ENCODE measurements around the gene TBC1D22A. TPM values are rescaled to one million over a fixed set of nuclear protein-coding genes. Genes with fewer than 3 reads are reported as not detected.

The TBC1D22A gene
- polyA plus RNA-seq, 1 donor from 2014 or later: 9.3 TPM

GRCh38 chr22:47015589-47016178, 253.2 kb downstream of the TBC1D22A start:
- H3F3A ChIP-seq (ENCODE audit: insufficient read depth, low read length, poor library complexity, severe bottlenecking): no peaks in the 10 kb centered on the region
- no peaks in the 10 kb centered on the region for H3K9me2 ChIP-seq (ENCODE audit: insufficient read depth, low read length)
- H3K36me3 ChIP-seq (ENCODE audit: insufficient read depth, low read length): no peaks in the 10 kb centered on the region
- no peaks in the 10 kb centered on the region for H3K9me3 ChIP-seq (ENCODE audit: low read length)
- H3K79me2 ChIP-seq (replicated peaks; ENCODE audit: insufficient read depth, low read length): no peaks in the 10 kb centered on the region
- no peak overlapping the region for H3K9ac ChIP-seq (ENCODE audit: low read length)
- H3K27me3 ChIP-seq (ENCODE audit: insufficient read depth, low read depth, low read length): no peaks in the 10 kb centered on the region
- no peaks in the 10 kb centered on the region for H4K20me1 ChIP-seq (ENCODE audit: insufficient read depth)
- H3K4me3 ChIP-seq (ENCODE audit: low read length): no peak overlapping the region
- H3K27ac ChIP-seq (ENCODE audit: low read length): no peak overlapping the region
- TF ChIP-seq SMC3 (conservative IDR thresholded peaks at IDR 0.05; ENCODE audit: poor library complexity): no peak
- no peak for TF ChIP-seq POLR2AphosphoS5 (IDR thresholded peaks at IDR 0.05)
- TF ChIP-seq TAF1 (IDR thresholded peaks at IDR 0.05; ENCODE audit: low read depth): no peak
- TF ChIP-seq RAD21 (conservative IDR thresholded peaks at IDR 0.05): no peak
- no peak for TF ChIP-seq REST (IDR thresholded peaks at IDR 0.05; ENCODE audit: borderline replicate concordance)
- no peak for TF ChIP-seq EZH2 (IDR thresholded peaks at IDR 0.05; ENCODE audit: borderline replicate concordance, insufficient read depth, low read length, poor library complexity, severe bottlenecking)
- no peak for TF ChIP-seq CTCF (IDR thresholded peaks at IDR 0.05; ENCODE audit: poor library complexity, severe bottlenecking)
- TF ChIP-seq MXI1 (conservative IDR thresholded peaks at IDR 0.05; ENCODE audit: poor library complexity, severe bottlenecking): no peak
- no peak for TF ChIP-seq EP300 (conservative IDR thresholded peaks at IDR 0.05; ENCODE audit: poor library complexity, severe bottlenecking)
- no peak overlapping the region for H2AFZ ChIP-seq (ENCODE audit: low read depth, low read length)
- H3K4me2 ChIP-seq (ENCODE audit: low read length): no peak overlapping the region

GRCh38 chr22:47016631-47017030, 254.2 kb downstream of the TBC1D22A start:
- Histone ChIP-seq H3K9me3 (ENCODE audit: low read length) (peaks cover 4% of the 10 kb centered on the region), H3K27me3 (ENCODE audit: insufficient read depth, low read depth, low read length) (no peaks in the 10 kb centered on the region), H3K4me3 (ENCODE audit: low read length) (no peak overlapping the region), H3K9me2 (ENCODE audit: insufficient read depth, low read length) (no peaks in the 10 kb centered on the region), H3K4me2 (ENCODE audit: low read length) (no peak overlapping the region), H2AFZ (ENCODE audit: low read depth, low read length) (no peak overlapping the region), H4K20me1 (ENCODE audit: insufficient read depth) (no peaks in the 10 kb centered on the region), H3K79me2 (replicated peaks; ENCODE audit: insufficient read depth, low read length) (no peaks in the 10 kb centered on the region), H3K9ac (ENCODE audit: low read length) (no peak overlapping the region), H3K36me3 (ENCODE audit: insufficient read depth, low read length) (no peaks in the 10 kb centered on the region), H3K27ac (ENCODE audit: low read length) (no peak overlapping the region), H3F3A (ENCODE audit: insufficient read depth, low read length, poor library complexity, severe bottlenecking) (no peaks in the 10 kb centered on the region)
- TF ChIP-seq EP300 (conservative IDR thresholded peaks at IDR 0.05; ENCODE audit: poor library complexity, severe bottlenecking): no peak
- TF ChIP-seq MXI1 (conservative IDR thresholded peaks at IDR 0.05; ENCODE audit: poor library complexity, severe bottlenecking): no peak
- no peak for TF ChIP-seq TAF1 (IDR thresholded peaks at IDR 0.05; ENCODE audit: low read depth)
- TF ChIP-seq RAD21 (conservative IDR thresholded peaks at IDR 0.05): no peak
- no peak for TF ChIP-seq REST (IDR thresholded peaks at IDR 0.05; ENCODE audit: borderline replicate concordance)
- no peak for TF ChIP-seq POLR2AphosphoS5 (IDR thresholded peaks at IDR 0.05)
- TF ChIP-seq EZH2 (IDR thresholded peaks at IDR 0.05; ENCODE audit: borderline replicate concordance, insufficient read depth, low read length, poor library complexity, severe bottlenecking): no peak
- TF ChIP-seq CTCF (IDR thresholded peaks at IDR 0.05; ENCODE audit: poor library complexity, severe bottlenecking): no peak
- no peak for TF ChIP-seq SMC3 (conservative IDR thresholded peaks at IDR 0.05; ENCODE audit: poor library complexity)
